Effector CD8-positive, alpha-beta T cell (primary cell): ENCODE measurements around the gene LRRC4B.
"Not testable (repeated sequence)": the region's sequence is repeated elsewhere in the genome, so short reads cannot be mapped to it uniquely, and the experiment has no call there.

ENCODE experiments used
- DNase-seq: peaks from one replicate; lab custom pipeline; 2025; lab: John Stamatoyannopoulos, UW
- total RNA-seq, 4 experiments: gene quantifications; one replicate each; lab custom pipeline; 2026; lab: John Stamatoyannopoulos, UW

The LRRC4B gene
- total RNA-seq = 0 to 0.54 (median 0.04) reads per million in 4 experiments

DNA sequence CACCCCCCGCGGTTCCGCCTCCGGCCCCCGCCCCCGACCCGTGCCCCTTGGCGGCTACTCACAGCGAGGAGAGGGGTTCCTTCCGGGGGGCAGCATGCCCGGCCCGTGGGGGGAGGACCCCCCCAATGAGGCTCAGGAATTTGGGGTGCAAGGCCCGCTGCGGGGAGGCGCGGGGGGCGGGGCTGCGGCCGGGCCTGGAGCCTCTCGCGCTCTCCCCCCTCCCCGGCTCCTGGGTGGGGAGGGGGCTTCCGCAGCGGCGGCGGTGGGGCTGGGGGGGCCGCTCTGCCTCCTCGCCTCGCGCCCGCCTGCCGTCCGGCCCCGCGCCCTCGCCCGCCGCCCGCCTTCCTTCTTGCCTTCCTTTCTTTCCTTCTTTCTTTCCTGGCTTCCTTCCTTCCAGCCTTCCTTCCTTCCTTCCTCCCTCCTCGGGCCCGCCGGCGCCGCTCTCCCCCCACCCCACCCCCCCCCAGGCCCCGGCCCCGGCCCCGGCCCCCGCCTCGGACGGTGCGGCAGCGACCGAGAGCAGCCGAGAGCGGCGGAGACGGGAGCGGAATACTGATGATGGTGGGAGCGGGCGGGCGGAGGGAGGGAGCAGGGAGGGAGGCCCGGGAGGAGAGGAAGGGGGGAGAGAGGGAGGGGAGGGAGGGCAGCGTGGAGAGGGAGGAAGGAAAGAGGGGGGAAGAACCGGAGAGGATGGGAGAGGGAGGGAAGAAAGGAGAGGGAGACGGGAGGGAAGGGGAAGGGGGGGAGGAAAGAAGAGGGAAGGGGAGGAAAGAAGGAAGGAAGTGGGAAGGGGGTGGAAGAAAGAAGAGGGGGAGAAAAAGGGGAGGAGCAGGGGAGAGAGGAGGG, at the start of gene LRRC4B:
LRRC4B (minus strand) TSS at position 554 of the 846 bp plus-strand sequence. CDS start 19,597 bp downstream, outside the sequence.
- no peak for DNase-seq

DNA sequence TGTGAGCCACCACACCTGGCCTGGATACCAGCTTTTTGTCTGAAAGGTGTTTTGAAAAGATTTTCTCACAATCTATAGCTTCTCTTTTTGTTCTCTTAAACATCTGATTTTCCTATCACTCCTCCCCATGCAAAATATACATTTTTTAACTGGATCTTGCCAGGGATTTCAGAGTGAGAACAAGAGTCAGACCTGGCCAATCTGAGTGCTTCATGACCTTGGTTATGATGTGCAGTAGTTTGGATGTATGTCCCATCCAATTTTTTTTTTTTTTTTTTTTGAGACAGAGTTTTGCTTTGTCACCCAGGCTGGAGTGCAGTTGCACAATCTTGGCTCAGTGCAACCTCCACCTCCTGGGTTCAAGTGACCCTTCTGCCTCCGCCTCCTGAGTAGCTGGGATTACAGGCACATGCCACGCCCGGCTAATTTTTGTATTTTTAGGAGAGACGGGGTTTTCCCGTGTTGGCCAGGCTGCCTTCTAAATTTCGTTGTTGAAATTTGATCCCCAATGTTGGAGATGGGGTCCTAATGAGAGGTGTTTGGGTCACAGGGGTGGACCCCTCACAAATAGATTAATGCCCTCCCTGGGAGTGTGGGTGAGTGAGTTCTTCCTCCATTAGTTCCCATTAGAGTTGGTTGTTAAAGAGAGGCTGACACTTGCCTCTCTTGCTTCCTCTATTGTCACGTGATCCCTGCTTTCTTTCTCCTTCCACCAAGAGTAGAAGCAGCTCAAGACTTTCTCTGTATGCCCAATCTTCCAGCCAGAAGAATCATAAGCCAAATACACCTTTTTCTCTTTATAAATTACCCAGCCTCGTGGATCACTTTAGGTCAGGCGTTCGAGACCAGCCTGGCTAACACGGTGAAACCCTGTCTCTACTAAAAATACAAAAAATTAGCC, 44.5 kb upstream of the LRRC4B start:
- DNase-seq = not testable (repeated sequence)

DNA sequence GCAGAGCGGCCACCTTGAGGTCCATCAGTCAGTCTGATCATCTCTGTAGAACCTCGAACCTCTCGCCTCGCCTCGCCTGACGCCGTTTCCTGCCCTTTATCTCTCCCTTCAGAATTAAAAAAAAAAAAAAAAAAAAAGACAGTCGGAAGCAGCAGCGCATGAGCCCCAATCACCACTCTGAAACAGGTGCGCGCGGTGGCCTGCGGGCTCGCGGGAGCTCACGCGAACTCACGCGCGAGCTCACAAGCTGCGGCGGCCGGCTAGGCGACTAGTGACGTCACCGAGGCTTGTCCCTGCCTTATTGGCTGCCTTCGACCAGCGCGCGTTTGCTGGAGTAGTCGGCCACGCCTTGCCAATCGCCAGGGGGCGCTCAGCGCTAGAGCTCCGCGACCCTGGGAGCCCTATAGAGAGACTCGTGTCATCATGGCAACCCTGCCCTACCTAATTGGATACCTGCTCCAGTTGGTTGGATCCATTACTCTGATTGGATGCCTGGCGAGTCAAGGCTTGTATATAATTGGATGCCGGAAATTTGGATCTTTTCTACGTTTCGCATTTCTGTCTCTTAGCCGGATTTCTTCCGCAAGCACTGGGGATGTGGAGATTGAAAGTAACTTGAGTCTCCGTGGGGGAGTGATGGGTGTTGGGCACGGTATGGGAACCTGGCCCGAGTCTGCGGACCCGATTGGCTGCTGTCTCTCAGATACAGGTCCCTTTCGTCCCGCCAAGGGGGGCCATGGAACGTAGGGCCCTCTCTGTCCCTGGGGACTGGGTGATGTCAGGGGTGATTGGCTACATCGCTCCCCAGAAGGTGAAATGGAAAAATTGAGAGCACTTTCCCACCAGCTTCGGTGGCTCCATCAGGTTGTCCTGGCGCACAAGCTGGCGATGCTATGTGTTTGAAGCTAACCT, 39.9 kb upstream of the LRRC4B start:
- peak; percentile 67 for DNase-seq

DNA sequence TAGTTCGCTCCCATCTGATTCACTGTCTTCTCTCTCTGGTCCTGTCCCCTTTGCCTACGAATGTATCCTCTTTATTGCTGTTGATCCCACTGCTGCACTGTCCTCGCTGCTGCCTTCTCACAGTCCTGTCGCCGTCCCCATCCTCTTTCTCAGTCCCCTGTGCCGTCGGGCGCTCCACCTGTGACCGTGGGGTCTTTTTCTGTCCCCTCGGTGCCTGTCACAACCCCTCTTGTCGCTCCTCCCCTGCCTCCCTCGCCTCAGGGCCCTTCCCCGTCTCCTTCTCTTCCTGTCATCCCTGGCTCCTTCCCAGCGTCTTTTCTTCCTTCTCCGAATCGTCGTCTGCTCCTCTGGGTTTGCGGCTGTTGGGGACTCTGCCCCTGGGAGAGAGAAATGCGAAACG, 39.2 kb upstream of the LRRC4B start:
- no peak for DNase-seq

GRCh38 chr19:50606059-50606836, 38.0 kb upstream of the LRRC4B start:
- DNase-seq = not testable (repeated sequence)

DNA sequence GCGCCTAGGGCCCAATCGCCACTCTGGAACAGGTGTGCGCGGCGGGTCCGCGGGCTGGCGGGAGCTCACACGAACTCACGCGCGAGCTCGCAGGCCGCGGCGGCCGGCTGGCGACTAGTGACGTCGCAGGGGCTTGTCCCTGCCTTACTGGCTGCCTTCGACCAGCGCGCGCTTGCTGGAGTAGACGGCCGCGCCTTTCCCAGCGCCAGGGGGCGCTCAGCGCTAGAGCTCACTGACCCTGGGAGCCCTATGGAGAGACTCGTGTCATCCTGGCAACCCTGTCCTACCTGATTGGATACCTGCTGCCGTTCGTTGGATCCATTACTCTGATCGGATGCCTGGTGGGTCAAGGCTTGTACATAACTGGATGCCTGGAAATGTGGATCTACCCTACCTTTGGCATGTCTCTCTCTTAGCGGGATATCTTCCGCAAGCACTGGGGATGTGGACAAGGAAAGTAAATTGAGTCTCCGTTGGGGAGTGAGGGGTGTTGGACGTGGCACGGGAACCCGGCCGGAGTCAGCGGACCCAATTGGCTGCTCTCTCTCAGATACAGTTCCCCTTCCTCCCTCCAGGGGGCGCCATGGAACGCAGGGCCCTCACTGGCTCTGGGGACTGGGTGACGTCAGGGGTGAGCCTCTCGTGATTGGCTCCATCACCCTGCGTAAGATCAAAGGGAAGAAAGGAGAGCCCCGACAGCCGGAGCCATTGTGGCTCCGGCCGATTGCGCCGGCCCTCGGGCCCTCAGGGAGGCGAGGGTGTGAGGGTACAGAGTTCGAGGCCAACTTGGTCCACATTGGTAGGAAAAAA, 36.2 kb upstream of the LRRC4B start:
- DNase-seq = not testable (repeated sequence)

DNA sequence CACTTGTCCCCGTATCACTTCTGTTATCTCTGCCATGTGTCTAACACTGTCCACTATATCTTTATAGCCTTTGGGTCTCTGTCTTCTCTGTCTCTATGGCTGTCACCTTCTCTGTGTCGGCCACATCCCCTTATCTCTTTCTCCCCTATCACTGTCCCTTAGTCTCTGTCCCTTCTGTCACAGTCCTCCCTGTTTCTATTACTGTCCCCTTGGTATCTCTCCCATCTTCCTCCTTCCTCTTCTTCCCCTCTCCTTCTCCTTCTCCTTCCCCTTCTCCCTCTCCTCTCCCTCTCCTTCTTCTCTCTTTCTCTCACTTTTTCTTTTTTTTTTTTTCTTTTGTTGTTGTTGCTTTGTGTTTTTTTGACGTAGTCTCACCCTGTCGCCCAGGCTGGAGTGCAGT, 34.7 kb upstream of the LRRC4B start:
- DNase-seq = no peak

DNA sequence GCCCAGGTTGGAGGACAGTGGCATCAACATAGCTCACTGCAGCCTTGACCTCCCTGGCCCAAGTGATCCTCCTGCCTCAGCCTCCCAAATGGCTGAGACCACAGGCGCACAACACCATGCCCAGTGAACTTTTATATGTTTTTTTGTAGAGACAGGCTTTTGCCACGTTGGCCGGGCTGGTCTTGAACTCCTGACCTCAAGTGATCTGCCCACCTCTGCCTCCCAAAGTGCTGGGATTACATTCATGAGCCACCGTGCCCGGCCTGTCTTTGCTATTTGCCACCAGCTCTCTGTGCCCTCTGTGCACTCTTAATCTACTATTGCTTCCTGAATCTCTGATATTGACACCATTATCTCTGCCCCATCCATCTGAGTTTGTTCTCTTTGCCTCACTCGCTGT, 34.3 kb upstream of the LRRC4B start:
- no peak for DNase-seq

- DNase-seq = no peak
These were observed 33.8 kb upstream of the LRRC4B start for GRCh38 chr19:50602089-50602422.

DNA sequence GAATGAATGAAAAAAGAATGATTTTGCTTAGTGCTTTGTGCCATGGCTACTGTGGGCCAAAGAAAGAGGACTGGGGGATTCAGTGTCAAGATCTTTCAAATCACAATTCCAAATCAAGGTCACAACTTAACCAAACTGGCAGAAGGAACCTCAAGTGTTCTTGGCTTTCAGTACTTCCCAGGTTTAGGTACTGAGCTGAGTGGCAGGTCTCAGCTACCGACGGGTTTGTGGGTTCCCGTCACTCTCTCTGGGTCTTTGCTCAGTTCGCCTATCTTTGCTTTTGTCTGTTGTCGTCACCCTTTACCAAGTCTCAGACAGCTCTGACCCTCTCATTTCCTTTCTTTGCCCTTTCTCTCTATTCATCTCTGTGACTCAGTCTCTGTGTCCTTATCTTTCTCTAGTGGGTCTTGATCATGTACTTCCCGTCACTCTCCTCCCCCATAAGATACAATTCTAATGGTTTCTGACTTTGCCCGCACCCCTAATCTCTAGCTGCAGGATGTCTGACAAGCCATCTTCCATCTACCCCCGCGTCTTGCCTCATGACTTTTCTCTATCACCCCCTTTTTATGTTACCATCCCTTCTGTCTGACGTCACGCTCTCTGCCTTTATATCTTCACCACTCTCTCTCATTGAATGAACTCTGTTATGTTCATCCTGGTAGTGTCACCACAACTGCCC, 33.3 kb upstream of the LRRC4B start:
- no peak for DNase-seq

DNA sequence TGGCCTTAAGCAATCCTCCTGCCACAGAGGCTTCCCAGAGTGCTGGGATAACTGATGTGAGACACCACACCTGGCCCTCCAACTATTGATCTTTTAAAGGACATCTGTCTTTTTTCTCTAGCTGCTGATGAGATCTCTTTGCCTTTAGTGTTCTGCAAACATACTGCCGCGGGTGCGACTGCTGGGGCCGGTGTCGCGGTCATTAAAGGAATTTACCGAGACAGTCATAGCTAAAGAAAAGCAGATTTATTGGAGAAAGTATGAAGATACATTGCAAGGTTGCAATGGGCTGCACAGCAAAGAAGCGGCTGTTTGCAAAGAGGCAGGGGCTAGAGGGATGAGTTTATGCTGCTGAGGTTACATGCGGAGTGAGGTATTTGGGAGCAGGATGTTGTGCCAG, 31.2 kb upstream of the LRRC4B start:
- no peak for DNase-seq

GRCh38 chr19:50590191-50590590, 22.0 kb upstream of the LRRC4B start:
- DNase-seq = no peak

GRCh38 chr19:50581795-50582660, 13.8 kb upstream of the LRRC4B start:
- not testable (repeated sequence) for DNase-seq

DNA sequence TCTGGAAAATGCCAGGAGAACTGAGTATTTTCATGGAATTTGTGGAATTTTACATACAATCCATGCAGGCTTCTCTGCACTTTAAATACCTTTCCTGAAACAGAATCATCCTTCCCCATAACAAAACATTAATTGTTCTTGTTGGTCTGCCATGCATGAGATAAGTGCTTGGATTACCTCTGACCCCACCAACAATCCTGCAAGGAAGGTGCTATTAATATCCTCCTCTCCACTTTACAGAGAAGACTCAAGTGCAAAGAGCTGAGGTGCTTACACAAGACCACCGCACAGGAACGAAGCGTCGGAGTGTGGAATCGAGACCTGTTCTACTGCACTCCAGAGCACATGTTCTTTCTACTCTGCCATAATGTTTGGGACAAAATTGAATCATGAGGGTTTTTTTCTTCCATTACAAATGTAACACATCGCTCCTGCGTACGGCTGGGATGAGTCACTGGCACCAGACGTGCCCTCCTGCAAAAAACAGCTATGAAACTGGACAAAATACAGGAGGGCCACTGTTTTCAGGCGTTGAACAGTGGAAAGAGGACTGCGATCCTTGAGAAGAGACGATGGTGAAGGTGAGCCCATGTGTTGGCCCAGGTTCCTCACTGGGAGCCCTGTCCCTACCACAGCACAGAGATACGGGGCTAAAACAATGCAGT, 12.9 kb upstream of the LRRC4B start:
- DNase-seq = no peak

DNA sequence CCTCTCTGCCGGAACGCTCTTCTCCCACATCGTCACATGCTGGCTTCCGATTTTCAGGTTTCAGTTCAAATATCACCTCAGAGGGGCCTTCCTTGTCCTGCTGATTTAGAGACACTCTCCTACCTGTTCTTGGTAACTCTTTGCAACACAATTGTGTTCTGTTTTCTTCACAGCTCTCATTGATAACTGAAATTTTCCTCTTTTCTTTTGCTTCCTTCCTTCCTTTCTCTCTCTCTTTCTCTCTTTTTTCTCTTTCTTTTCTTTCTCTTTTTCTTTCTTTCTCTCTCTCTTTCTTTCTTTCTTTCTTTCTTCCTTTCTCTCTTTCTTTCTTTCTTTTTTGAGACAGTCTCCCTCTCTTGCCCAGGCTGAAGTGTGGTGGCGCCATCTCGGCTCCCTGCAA, 12.0 kb upstream of the LRRC4B start:
- no peak for DNase-seq

DNA sequence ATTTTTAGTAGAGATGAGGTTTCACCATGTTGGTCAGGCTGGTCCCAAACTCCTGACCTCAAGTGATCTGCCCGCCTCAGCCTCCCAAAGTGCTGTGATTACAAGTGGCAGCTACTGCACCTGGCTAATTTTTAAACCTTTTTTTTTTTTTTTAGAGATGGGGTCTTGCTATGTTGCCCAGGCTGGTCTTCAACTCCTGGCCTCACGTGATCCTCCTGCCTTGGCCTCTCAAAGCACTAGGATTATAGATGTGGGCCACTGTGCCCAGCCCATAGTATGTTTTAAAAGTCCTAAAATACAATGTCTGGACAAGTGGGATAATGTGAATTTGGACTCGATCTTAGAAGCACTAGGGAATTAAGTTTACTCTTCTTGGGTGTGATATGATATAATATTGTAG, 8.5 kb upstream of the LRRC4B start:
- DNase-seq = not testable (repeated sequence)

GRCh38 chr19:50573741-50574461, 5.7 kb upstream of the LRRC4B start:
- DNase-seq = no peak
